Measurements from ENCODE around the gene DHX29.

The DHX29 gene

GRCh38 chr5:55306641-55307382, 682 bp downstream of the DHX29 start:
- POLR2A ChIA-PET = interaction anchor here (0.5 to 0.7 kb wide), 3 partner anchors 19 to 1496 kb away, joined by 3 to 7 read pairs (median 3); no protein-coding TSS in a partner anchor
- no peak for DNase-seq (ENCODE audit: extremely low spot score)
- CTCF ChIA-PET = interaction anchor here (0.6 to 1.8 kb wide), 7 partner anchors 9 to 385 kb away, joined by 3 to 7 read pairs (median 4); no protein-coding TSS in a partner anchor
- no peak for TF ChIP-seq CTCF (IDR thresholded peaks at IDR 0.05; ENCODE audit: control extremely low read depth, extremely low read depth, low read depth, missing control alignments)

- POLR2A ChIA-PET = no interaction called here
- CTCF ChIA-PET = interaction anchor here (1.1 kb wide), 1 partner anchor 14 kb away, joined by 4 read pairs; no protein-coding TSS in a partner anchor
- no peak for TF ChIP-seq CTCF (IDR thresholded peaks at IDR 0.05; ENCODE audit: control extremely low read depth, extremely low read depth, low read depth, missing control alignments)
- DNase-seq (ENCODE audit: extremely low spot score) = no peak
Measured at GRCh38 chr5:55305345-55305744, 2.1 kb downstream of the DHX29 start.

- ChIA-PET POLR2A (interaction anchor here (0.6 kb wide), 1 partner anchor 309 kb away, joined by 7 read pairs; no protein-coding TSS in a partner anchor), CTCF (interaction anchor here (0.6 kb wide), 1 partner anchor 466 kb away, joined by 3 read pairs; no protein-coding TSS in a partner anchor)
- DNase-seq (ENCODE audit: extremely low spot score) = no peak
- TF ChIP-seq CTCF (IDR thresholded peaks at IDR 0.05; ENCODE audit: control extremely low read depth, extremely low read depth, low read depth, missing control alignments) = no peak
Measured at GRCh38 chr5:55304584-55304983, 2.9 kb downstream of the DHX29 start.

- no peak for DNase-seq (ENCODE audit: extremely low spot score)
- POLR2A ChIA-PET = no interaction called here
- CTCF ChIA-PET = interaction anchor here (0.9 to 1.4 kb wide), 3 partner anchors 9 to 388 kb away, joined by 3 to 6 read pairs (median 3); no protein-coding TSS in a partner anchor
Measured at GRCh38 chr5:55303238-55303690, 4.2 kb downstream of the DHX29 start.

GRCh38 chr5:55300890-55301289, 6.6 kb downstream of the DHX29 start:
- no peak for DNase-seq (ENCODE audit: extremely low spot score)
- TF ChIP-seq CTCF (IDR thresholded peaks at IDR 0.05; ENCODE audit: control extremely low read depth, extremely low read depth, low read depth, missing control alignments) = no peak
- ChIA-PET CTCF (no interaction called here), POLR2A (no interaction called here)

More at GRCh38 chr5:55303238-55303690, 4.2 kb downstream of the DHX29 start:
- no peak for TF ChIP-seq CTCF (IDR thresholded peaks at IDR 0.05; ENCODE audit: control extremely low read depth, extremely low read depth, low read depth, missing control alignments)

- ChIA-PET POLR2A (no interaction called here), CTCF (interaction anchor here (0.9 to 1.0 kb wide), 2 partner anchors 8 to 30 kb away, joined by 3 read pairs; no protein-coding TSS in a partner anchor)
- no peak for TF ChIP-seq CTCF (IDR thresholded peaks at IDR 0.05; ENCODE audit: control extremely low read depth, extremely low read depth, low read depth, missing control alignments)
- no peak for DNase-seq (ENCODE audit: extremely low spot score)
Measured at GRCh38 chr5:55294935-55295334, 12.6 kb downstream of the DHX29 start.
